Activated CD8-positive, alpha-beta T cell treated with anti-CD3 and anti-CD28 coated beads, Interleukin-2, amount 10 ng/mL, durations not matched to agents 7 days and 5 days (primary cell): ENCODE results near the gene LACTBL1. TPM values are rescaled to one million over a fixed set of nuclear protein-coding genes. Genes with fewer than 3 reads are reported as not detected.

ENCODE experiments used
- ATAC-seq: fragments of 150-1000 bp; cut with Tn5 transposase; one replicate; pipeline ENCODE4 v1.10.0; 2021; ENCODE audit warnings: moderate library complexity
- CTCF ChIA-PET: fragments of 350-600 bp; sonication (Branson Sonifier 250); formaldehyde crosslinking; loops from one replicate; lab custom pipeline; 2021; ENCODE audit warnings: antibody characterized with exemption; lab: Charles Lee
- POLR2A ChIA-PET: fragments of 350-600 bp; sonication (Branson Sonifier 250); formaldehyde crosslinking; loops from one replicate; lab custom pipeline; 2021; ENCODE audit warnings: antibody characterized with exemption; lab: Charles Lee
- DNase-seq: peaks from one replicate; pipeline ENCODE4 v3.0.0-alpha.2; 2020
- H3K27ac Mint-ChIP-seq: one replicate; pipeline ENCODE4 v1.8.0; 2021; ENCODE audit warnings: mild to moderate bottlenecking, mixed read lengths
- H3K27me3 Mint-ChIP-seq: one replicate; pipeline ENCODE4 v1.8.0; 2021; ENCODE audit warnings: low read depth, mixed read lengths
- H3K36me3 Mint-ChIP-seq: one replicate; pipeline ENCODE4 v1.8.0; 2021; ENCODE audit warnings: low read depth, mixed read lengths
- H3K4me1 Mint-ChIP-seq: one replicate; pipeline ENCODE4 v1.8.0; 2021; ENCODE audit warnings: low read depth, mixed read lengths
- H3K4me3 Mint-ChIP-seq: one replicate; pipeline ENCODE4 v1.8.0; 2021; ENCODE audit warnings: mild to moderate bottlenecking, mixed read lengths
- H3K9me3 Mint-ChIP-seq: one replicate; pipeline ENCODE4 v1.8.0; 2022; ENCODE audit warnings: mixed read lengths; ENCODE audit not compliant: insufficient read depth
- total RNA-seq, 2 experiments: library from RNA; stranded (reverse); gene quantifications; one replicate each; pipeline ENCODE4 v1.2.3, GENCODE V29; 2021

Gene LACTBL1
- total RNA-seq, 2 experiments from 2014 or later, result not detected

DNA sequence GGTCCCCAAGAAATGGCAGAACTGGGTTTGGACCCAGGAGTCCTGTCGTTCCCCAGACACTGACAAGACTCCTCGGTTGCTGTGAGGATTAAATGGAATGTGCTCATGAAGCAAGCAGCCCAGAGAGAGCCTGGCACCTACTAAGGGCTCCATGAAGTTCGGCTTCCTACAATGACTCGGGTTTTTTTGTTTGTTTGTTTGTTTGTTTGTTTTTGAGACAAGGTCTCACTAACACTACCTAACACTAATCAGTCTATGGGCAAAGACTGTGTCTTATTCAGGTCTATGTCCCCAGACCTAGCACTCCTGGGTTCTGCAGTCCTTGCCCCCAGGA is 3.4 kb upstream of the LACTBL1 start:
- no peaks in the 10 kb centered on the region for H3K9me3 Mint-ChIP-seq
- CTCF ChIA-PET, result interaction anchor here (1.2 to 5.4 kb wide), 2 partner anchors 123 to 208 kb away, joined by 3 to 25 read pairs; no protein-coding TSS in a partner anchor
- no peaks in the 10 kb centered on the region for H3K36me3 Mint-ChIP-seq
- H3K27me3 Mint-ChIP-seq, result peaks cover 20% of the 10 kb centered on the region
- ATAC-seq (no peak), DNase-seq (no peak)
- H3K4me1 Mint-ChIP-seq, result no peaks in the 10 kb centered on the region
- H3K27ac Mint-ChIP-seq, result no peak overlapping the region
- H3K4me3 Mint-ChIP-seq, result no peak overlapping the region
- POLR2A ChIA-PET, result no interaction called here

DNA sequence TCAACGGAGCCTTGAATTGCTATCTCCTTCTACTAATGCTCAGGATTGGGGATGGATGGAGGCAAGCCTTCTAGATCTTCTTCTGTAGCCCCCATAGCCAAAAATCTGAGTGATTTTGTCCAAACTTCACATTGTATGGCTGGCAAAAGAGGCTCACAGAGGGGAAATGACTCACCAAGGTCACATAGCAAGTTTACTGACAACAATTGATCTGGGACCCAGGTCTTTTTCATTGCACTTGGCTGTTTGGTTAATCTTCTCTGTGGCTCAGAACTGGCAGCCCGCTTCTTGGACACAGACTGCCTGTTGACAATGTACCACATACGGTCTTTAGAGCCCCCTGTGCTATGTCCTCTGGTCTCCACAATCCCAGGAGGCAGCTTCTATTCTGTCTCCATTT is 3.0 kb upstream of the LACTBL1 start:
- CTCF ChIA-PET, result interaction anchor here (5.4 kb wide), 1 partner anchor 208 kb away, joined by 25 read pairs; no protein-coding TSS in a partner anchor
- Mint-ChIP-seq H3K36me3 (no peaks in the 10 kb centered on the region), H3K9me3 (no peaks in the 10 kb centered on the region), H3K4me3 (no peak overlapping the region), H3K27me3 (peaks cover 23% of the 10 kb centered on the region), H3K27ac (no peak overlapping the region), H3K4me1 (no peaks in the 10 kb centered on the region)
- ATAC-seq, result no peak
- no peak for DNase-seq
- POLR2A ChIA-PET, result no interaction called here

- Mint-ChIP-seq H3K36me3 (no peaks in the 10 kb centered on the region), H3K27me3 (peaks cover 39% of the 10 kb centered on the region), H3K27ac (no peak overlapping the region), H3K4me3 (no peak overlapping the region), H3K9me3 (no peaks in the 10 kb centered on the region), H3K4me1 (no peaks in the 10 kb centered on the region)
- DNase-seq (no peak), ATAC-seq (no peak)
- POLR2A ChIA-PET, result no interaction called here
- CTCF ChIA-PET, result interaction anchor here (1.0 to 1.6 kb wide), 2 partner anchors 127 to 212 kb away, joined by 3 to 4 read pairs; no protein-coding TSS in a partner anchor
These were observed 858 bp downstream of the LACTBL1 start for GRCh38 chr1:22971611-22972405.

DNA sequence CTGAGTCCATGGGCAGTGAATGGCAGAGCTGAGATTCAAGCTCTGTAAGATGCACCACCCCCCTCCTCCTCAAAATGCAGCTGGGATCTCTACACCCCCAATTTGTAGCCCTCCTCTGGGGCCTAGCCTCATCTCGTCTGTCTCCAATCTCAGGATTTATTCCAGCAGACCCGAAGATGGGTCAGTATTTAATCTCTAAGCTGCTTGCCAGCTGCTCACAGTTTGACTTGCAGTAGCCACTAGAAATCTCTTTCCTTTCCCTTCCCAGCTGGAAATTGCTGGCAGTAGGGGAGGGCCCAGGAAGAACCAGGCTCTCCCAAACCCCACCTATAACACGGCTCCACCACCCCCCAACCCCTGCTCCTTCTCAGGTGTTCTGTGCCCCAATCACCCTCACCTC is 1.5 kb downstream of the LACTBL1 start:
- Mint-ChIP-seq H3K4me1 (no peaks in the 10 kb centered on the region), H3K36me3 (peaks cover 3% of the 10 kb centered on the region), H3K27me3 (peaks cover 40% of the 10 kb centered on the region), H3K27ac (no peak overlapping the region), H3K4me3 (no peak overlapping the region), H3K9me3 (peaks cover 6% of the 10 kb centered on the region)
- ChIA-PET CTCF (interaction anchor here (0.9 to 1.0 kb wide), 2 partner anchors 48 to 213 kb away, joined by 3 read pairs; partner anchors contain the start of gene KDM1A), POLR2A (no interaction called here)
- no peak for ATAC-seq
- DNase-seq, result no peak

DNA sequence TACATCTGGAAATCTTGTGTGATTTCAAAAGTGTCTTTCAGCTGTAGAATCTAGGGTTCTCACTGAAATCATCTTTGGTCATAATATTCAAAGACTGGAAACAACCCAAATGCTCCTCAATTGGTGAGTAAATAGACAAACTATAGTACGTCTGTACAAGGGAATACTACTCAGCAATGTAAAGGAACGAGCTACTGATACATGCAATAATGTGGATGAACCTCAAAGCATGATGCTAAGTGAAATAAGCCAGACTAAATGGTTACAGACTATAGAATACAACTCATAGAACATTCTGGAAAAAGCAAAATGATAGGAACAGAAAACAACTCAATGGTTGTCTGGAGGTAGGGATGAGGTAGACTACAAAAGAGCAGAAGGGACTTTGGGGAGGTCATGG is 2.6 kb downstream of the LACTBL1 start:
- Mint-ChIP-seq H3K27me3 (peaks cover 39% of the 10 kb centered on the region), H3K4me1 (no peaks in the 10 kb centered on the region), H3K27ac (no peak overlapping the region), H3K36me3 (peaks cover 3% of the 10 kb centered on the region), H3K9me3 (peaks cover 7% of the 10 kb centered on the region), H3K4me3 (no peak overlapping the region)
- ChIA-PET CTCF (no interaction called here), POLR2A (no interaction called here)
- DNase-seq (no peak), ATAC-seq (no peak)

DNA sequence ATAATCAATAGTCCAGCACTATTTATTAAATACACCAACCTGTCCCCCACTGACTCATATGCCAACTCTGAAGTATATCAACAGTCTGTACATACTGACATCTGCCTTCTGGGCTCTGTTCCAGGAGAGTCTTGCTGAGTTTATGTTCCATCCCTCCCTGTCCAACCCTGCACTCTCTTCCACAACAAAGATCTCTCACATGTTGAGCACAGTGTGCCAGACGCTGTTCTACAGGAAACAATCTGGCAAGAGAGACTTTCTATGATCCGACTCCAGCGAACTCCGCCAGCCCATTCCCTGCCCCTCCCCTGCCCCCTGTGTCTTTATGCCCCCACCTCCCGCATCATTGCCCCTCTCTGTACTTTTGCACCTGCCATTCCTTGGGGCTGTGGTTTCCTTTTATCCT is 3.4 kb downstream of the LACTBL1 start:
- Mint-ChIP-seq H3K4me3 (no peak overlapping the region), H3K4me1 (no peaks in the 10 kb centered on the region), H3K36me3 (peaks cover 3% of the 10 kb centered on the region), H3K27me3 (peaks cover 37% of the 10 kb centered on the region), H3K27ac (no peak overlapping the region), H3K9me3 (peaks cover 7% of the 10 kb centered on the region)
- DNase-seq, result no peak
- ChIA-PET POLR2A (no interaction called here), CTCF (no interaction called here)
- ATAC-seq, result no peak

DNA sequence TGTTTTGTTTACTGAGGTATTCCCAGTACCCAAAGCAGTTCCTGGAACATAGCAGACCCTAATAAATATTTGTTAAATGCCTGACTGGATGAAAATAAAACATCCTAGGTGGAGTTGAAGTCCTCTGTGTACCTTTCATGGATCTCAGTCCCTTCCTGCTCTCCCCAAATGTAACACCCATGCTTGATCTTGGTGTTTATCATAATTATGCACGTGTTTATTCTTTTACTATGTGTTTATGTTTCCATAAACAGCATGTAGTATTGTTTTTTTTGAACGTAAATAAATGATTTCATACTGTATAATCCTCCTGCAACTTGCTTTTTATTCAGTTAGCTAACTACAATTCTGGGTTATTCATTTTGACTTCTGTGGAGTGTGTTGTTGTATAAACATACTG is 4.8 kb downstream of the LACTBL1 start:
- H3K4me3 Mint-ChIP-seq, result no peak overlapping the region
- peaks cover 35% of the 10 kb centered on the region for H3K27me3 Mint-ChIP-seq
- H3K9me3 Mint-ChIP-seq, result peaks cover 7% of the 10 kb centered on the region
- no peak for ATAC-seq
- DNase-seq, result no peak
- H3K4me1 Mint-ChIP-seq, result no peaks in the 10 kb centered on the region
- ChIA-PET POLR2A (no interaction called here), CTCF (no interaction called here)
- no peak overlapping the region for H3K27ac Mint-ChIP-seq
- peaks cover 3% of the 10 kb centered on the region for H3K36me3 Mint-ChIP-seq

DNA sequence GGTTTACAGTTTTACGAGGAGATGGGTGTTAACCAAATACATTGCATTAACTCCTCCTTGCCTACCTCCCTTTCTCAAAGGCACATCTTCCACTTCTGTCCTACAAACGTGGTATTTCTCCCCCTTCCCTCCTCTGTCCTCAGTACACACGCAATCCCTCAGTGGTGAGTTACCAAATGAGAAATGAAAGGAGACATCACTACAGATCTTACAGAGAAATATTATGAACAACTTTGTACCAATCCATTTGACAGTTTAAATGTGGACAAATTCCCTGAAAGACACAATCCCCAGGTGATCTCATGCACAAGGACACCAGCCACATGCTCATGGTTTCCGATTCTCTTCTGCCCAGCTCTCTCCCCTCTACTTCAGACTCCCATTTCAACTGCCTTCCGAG is 6.4 kb downstream of the LACTBL1 start:
- H3K27me3 Mint-ChIP-seq, result peaks cover 34% of the 10 kb centered on the region
- peaks cover 7% of the 10 kb centered on the region for H3K9me3 Mint-ChIP-seq
- DNase-seq (no peak), ATAC-seq (no peak)
- POLR2A ChIA-PET, result no interaction called here
- no peak overlapping the region for H3K4me3 Mint-ChIP-seq
- no peaks in the 10 kb centered on the region for H3K4me1 Mint-ChIP-seq
- H3K27ac Mint-ChIP-seq, result no peak overlapping the region
- H3K36me3 Mint-ChIP-seq, result peaks cover 3% of the 10 kb centered on the region
- CTCF ChIA-PET, result interaction anchor here (0.6 kb wide), 1 partner anchor 13 kb away, joined by 4 read pairs; no protein-coding TSS in a partner anchor

DNA sequence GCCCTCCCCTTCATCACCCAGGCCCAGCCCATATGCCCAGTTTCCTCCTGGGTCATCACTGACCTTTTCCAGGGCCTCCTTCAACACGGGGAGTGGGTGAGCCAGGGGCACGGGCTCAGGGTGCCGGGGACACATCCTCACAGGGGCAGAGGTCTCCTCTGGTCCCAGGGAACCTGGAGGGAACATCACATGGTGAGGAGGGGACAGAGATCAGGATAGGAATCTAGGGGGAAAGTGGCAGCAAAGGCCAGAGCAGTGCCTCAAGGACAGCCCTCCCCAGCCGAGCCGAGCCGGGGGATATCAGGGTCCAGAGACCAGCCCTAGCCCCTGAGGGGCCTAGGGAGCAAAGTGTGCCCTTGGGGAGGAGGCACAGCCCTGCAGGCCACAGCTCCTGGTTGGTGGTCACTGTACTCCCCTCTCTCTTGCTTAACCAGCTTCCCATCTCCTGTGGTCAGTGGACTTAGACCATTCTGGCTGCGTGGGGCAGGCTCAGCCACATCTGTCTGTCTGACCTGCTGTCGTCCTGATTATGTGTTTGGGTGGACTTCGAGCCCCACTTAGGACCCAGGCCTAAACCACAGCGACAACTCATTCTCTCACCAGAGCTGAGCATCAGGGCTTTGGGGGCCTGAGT is 9.5 kb downstream of the LACTBL1 start:
- H3K27ac Mint-ChIP-seq, result no peak overlapping the region
- no peak overlapping the region for H3K4me3 Mint-ChIP-seq
- H3K36me3 Mint-ChIP-seq, result peaks cover 3% of the 10 kb centered on the region
- POLR2A ChIA-PET, result no interaction called here
- peaks cover 7% of the 10 kb centered on the region for H3K9me3 Mint-ChIP-seq
- ATAC-seq, result no peak
- CTCF ChIA-PET, result no interaction called here
- DNase-seq, result no peak
- peaks cover 9% of the 10 kb centered on the region for H3K27me3 Mint-ChIP-seq
- no peaks in the 10 kb centered on the region for H3K4me1 Mint-ChIP-seq

- no peaks in the 10 kb centered on the region for H3K4me1 Mint-ChIP-seq
- H3K27me3 Mint-ChIP-seq, result peaks cover 6% of the 10 kb centered on the region
- H3K27ac Mint-ChIP-seq, result no peak overlapping the region
- ATAC-seq (no peak), DNase-seq (no peak)
- H3K36me3 Mint-ChIP-seq, result peaks cover 3% of the 10 kb centered on the region
- ChIA-PET CTCF (no interaction called here), POLR2A (no interaction called here)
- no peak overlapping the region for H3K4me3 Mint-ChIP-seq
- peaks cover 7% of the 10 kb centered on the region for H3K9me3 Mint-ChIP-seq
These were observed 10.1 kb downstream of the LACTBL1 start for GRCh38 chr1:22962558-22962957.

- DNase-seq (no peak), ATAC-seq (no peak)
- H3K9me3 Mint-ChIP-seq, result no peaks in the 10 kb centered on the region
- no peak overlapping the region for H3K27ac Mint-ChIP-seq
- no peaks in the 10 kb centered on the region for H3K4me1 Mint-ChIP-seq
- POLR2A ChIA-PET, result no interaction called here
- H3K36me3 Mint-ChIP-seq, result no peaks in the 10 kb centered on the region
- H3K27me3 Mint-ChIP-seq, result peaks cover 8% of the 10 kb centered on the region
- H3K4me3 Mint-ChIP-seq, result no peak overlapping the region
- CTCF ChIA-PET, result no interaction called here
These were observed 12.9 kb downstream of the LACTBL1 start for GRCh38 chr1:22959545-22960360.

- POLR2A ChIA-PET, result no interaction called here
- CTCF ChIA-PET, result no interaction called here
- H3K9me3 Mint-ChIP-seq, result no peaks in the 10 kb centered on the region
These were observed 14.1 kb downstream of the LACTBL1 start for GRCh38 chr1:22958556-22958955.

More at GRCh38 chr1:22958556-22958955, 14.1 kb downstream of the LACTBL1 start:
- ATAC-seq (no peak), DNase-seq (no peak)
- Mint-ChIP-seq H3K4me1 (no peaks in the 10 kb centered on the region), H3K4me3 (no peak overlapping the region), H3K36me3 (no peaks in the 10 kb centered on the region), H3K27me3 (peaks cover 19% of the 10 kb centered on the region), H3K27ac (no peak overlapping the region)
